Colonic mucosa (tissue), 4 donors: ENCODE data around the gene COL19A1. TPM values are rescaled to one million over a fixed set of nuclear protein-coding genes. Genes with fewer than 3 reads are reported as not detected.
"Not testable (repeated sequence)": the region's sequence is repeated elsewhere in the genome, so short reads cannot be mapped to it uniquely, and the experiment has no call there.

Experiments used
- DNase-seq: peaks from one replicate; pipeline ENCODE4 v3.0.0-alpha.2; 2020
- H3K27ac ChIP-seq: fragments of 200-600 bp; one replicate; pipeline ENCODE4 v1.8.0; 2021
- H3K27me3 ChIP-seq: fragments of 200-600 bp; one replicate; pipeline ENCODE4 v1.8.0; 2021
- H3K36me3 ChIP-seq: fragments of 200-600 bp; one replicate; pipeline ENCODE4 v1.8.0; 2021
- H3K4me1 ChIP-seq: fragments of 200-600 bp; one replicate; pipeline ENCODE4 v1.8.0; 2021; ENCODE audit warnings: mild to moderate bottlenecking
- H3K4me3 ChIP-seq: fragments of 200-600 bp; one replicate; pipeline ENCODE4 v1.8.0; 2021
- H3K9ac ChIP-seq, 2 donors: one replicate each; pipeline ENCODE4 v1.7.0; 2013; ENCODE audit warnings: control low read depth in 2 of 2, low read depth in 2 of 2, low read length in 2 of 2
- H3K9me3 ChIP-seq: fragments of 200-600 bp; one replicate; pipeline ENCODE4 v1.8.0; 2021
- intact Hi-C: fragments of 100-400 bp; cut with DNase I; formaldehyde crosslinking; loops from one replicate; pipeline ENCODE4 v1.14.1; 2022
- total RNA-seq, 2 donors: library from RNA; stranded (reverse); fragmentation: NEBNext Ultra II Directional in 1 of 2; extraction: Animal tissue kit (Norgen Biotek cat#: 25700) in 1 of 2; gene quantifications; one replicate each; pipeline ENCODE4 v1.2.1, GENCODE V29; 2021
- TF ChIP-seq, protein P1 (sequence below): fragments of 200-600 bp; IDR thresholded peaks from one replicate; pipeline ENCODE4 v1.8.0; 2022; ENCODE audit warnings: antibody characterized with exemption, mild to moderate bottlenecking
- donor health status: healthy.
- donor health status: DM: no; HTN: no; CAD: no.
- donor health status: DM: no; HTN: no; CAD: no.

COL19A1 gene
- total RNA-seq, 2 donors from 2014 or later: 0.22 to 0.56 TPM

DNA sequence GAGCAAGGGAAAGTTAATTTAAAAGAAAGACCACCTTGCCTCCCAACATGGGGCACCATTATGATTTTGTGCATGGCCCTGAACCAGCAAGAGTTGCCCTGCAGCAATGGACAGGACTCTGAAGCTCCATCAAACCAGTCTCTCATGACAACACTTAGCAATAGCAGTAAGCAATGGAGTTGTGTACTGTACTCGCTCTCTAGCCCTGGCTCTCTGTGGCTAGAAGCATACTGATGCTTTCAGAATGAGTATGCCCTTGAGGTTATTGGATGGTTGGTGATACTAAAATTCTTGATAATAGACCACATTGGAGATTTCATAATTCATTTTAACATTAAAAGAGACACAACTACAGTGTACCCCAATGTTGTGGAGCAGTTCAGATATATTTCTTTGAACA, 46.3 kb upstream of the COL19A1 start:
- Histone ChIP-seq H3K4me1 (no peaks in the 10 kb centered on the region), H3K9me3 (no peaks in the 10 kb centered on the region), H3K27ac (no peak overlapping the region), H3K27me3 (no peaks in the 10 kb centered on the region), H3K36me3 (no peaks in the 10 kb centered on the region), H3K4me3 (no peak overlapping the region), H3K9ac (no peak overlapping the region)
- TF ChIP-seq, protein P1, sequence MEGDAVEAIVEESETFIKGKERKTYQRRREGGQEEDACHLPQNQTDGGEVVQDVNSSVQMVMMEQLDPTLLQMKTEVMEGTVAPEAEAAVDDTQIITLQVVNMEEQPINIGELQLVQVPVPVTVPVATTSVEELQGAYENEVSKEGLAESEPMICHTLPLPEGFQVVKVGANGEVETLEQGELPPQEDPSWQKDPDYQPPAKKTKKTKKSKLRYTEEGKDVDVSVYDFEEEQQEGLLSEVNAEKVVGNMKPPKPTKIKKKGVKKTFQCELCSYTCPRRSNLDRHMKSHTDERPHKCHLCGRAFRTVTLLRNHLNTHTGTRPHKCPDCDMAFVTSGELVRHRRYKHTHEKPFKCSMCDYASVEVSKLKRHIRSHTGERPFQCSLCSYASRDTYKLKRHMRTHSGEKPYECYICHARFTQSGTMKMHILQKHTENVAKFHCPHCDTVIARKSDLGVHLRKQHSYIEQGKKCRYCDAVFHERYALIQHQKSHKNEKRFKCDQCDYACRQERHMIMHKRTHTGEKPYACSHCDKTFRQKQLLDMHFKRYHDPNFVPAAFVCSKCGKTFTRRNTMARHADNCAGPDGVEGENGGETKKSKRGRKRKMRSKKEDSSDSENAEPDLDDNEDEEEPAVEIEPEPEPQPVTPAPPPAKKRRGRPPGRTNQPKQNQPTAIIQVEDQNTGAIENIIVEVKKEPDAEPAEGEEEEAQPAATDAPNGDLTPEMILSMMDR: no peak
- intact Hi-C loops: no loop called here
- no peak for DNase-seq

GRCh38 chr6:69820438-69820837, 45.9 kb upstream of the COL19A1 start:
- Histone ChIP-seq H3K4me3 (no peak overlapping the region), H3K9ac (no peak overlapping the region), H3K36me3 (no peaks in the 10 kb centered on the region), H3K4me1 (no peaks in the 10 kb centered on the region), H3K27me3 (no peaks in the 10 kb centered on the region), H3K9me3 (no peaks in the 10 kb centered on the region), H3K27ac (no peak overlapping the region)
- TF ChIP-seq, protein P1: no peak
- intact Hi-C loops: no loop called here
- DNase-seq: no peak

DNA sequence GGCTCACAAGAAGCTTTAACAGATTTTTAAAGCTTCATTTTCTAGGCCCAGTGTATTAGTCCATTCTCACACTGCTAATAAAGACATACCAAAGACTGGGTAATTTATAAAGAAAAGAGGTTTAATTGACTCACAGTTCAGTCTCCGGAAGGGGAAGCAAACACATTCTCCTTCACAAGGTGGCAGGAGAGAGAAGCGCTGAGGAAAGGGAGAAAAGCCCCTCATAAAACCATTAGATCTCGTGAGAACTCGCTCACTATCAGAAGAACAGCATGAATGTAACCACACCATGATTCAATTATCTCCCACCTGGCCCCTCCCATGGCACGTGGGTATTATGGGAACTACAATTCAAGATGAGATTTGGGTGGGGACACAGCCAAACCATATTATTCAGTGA, 42.0 kb upstream of the COL19A1 start:
- H3K9me3 ChIP-seq, H3K27me3 ChIP-seq, H3K4me3 ChIP-seq, H3K9ac ChIP-seq, H3K4me1 ChIP-seq, intact Hi-C loops, H3K27ac ChIP-seq, H3K36me3 ChIP-seq, DNase-seq: not testable (repeated sequence)

DNA sequence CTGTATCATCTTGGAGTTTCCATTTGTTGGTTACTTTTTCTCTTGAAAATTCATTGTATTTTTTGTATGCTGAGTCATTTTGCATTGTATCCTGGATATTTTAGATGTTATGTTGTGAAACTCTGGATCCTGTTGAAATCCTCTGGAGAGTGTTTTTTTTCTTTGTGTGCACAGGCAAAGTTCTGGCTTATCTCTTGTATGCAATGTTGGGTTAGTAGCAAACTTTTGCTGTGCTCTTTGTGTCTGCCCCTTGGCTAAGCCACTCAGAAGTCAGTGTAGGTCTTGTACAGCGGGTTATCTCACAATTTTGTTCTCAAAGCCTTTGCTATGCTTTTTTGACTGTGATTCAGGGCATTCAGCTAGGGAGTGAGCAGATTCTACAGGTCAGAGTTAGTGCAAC, 40.5 kb upstream of the COL19A1 start:
- intact Hi-C loops: no loop called here
- Histone ChIP-seq H3K27ac (no peak overlapping the region), H3K36me3 (no peaks in the 10 kb centered on the region), H3K9me3 (no peaks in the 10 kb centered on the region), H3K4me3 (no peak overlapping the region), H3K27me3 (no peaks in the 10 kb centered on the region), H3K9ac (no peak overlapping the region), H3K4me1 (no peaks in the 10 kb centered on the region)
- TF ChIP-seq, protein P1: no peak
- DNase-seq: no peak

- no peak for DNase-seq
- TF ChIP-seq, protein P1: no peak
- intact Hi-C loops: no loop called here
- Histone ChIP-seq H3K9ac (no peak overlapping the region), H3K9me3 (no peaks in the 10 kb centered on the region), H3K4me3 (no peak overlapping the region), H3K27ac (no peak overlapping the region), H3K36me3 (no peaks in the 10 kb centered on the region), H3K4me1 (no peaks in the 10 kb centered on the region), H3K27me3 (no peaks in the 10 kb centered on the region)
These were observed 39.0 kb upstream of the COL19A1 start for GRCh38 chr6:69827276-69827893.

- H3K27me3 ChIP-seq: no peaks in the 10 kb centered on the region
- H3K9me3 ChIP-seq: no peaks in the 10 kb centered on the region
- intact Hi-C loops: loop anchor here (10.0 kb wide), 1 partner anchor 272 kb away; no protein-coding TSS in a partner anchor
- H3K36me3 ChIP-seq: no peaks in the 10 kb centered on the region
- TF ChIP-seq, protein P1: no peak
- no peaks in the 10 kb centered on the region for H3K4me1 ChIP-seq
- H3K27ac ChIP-seq: no peak overlapping the region
- DNase-seq: no peak
- no peak overlapping the region for H3K4me3 ChIP-seq
- no peak overlapping the region for H3K9ac ChIP-seq
These were observed 33.8 kb upstream of the COL19A1 start for GRCh38 chr6:69832558-69832957.
